Measurements from ENCODE around the gene TMEM184B.

DNA sequence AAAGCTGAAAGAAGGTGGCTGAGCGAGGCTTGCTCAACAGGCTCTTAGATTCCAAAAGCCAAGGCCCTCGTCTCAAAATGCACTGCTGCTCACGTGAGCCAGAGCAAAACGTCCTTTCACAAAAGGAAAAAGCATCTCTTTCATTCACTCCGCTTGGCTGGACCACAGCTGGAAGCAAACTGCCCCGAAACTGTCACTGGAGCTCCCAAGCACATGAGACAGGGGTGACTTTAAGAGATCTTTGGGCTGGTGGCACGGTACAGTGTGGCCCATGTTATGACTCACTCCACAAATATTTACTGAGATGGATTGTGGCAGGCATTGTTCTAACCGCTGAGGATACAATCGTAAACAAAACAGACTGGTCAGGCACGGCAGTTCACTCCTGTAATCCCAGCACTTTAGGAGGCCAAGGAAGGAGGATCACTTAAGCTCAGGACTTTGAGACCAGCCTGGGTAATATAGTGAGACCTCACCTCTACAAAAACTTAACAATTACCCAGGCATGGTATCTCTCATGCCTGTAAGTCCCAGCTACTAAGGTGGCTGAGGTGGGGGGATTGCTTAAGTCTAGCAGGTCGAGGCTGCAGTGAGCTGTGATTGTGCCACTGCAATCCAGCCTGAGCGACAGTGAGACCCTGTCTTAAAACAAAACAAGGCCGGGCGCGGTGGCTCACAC, 94.7 kb downstream of the TMEM184B start:
- TF ChIP-seq, protein P1, sequence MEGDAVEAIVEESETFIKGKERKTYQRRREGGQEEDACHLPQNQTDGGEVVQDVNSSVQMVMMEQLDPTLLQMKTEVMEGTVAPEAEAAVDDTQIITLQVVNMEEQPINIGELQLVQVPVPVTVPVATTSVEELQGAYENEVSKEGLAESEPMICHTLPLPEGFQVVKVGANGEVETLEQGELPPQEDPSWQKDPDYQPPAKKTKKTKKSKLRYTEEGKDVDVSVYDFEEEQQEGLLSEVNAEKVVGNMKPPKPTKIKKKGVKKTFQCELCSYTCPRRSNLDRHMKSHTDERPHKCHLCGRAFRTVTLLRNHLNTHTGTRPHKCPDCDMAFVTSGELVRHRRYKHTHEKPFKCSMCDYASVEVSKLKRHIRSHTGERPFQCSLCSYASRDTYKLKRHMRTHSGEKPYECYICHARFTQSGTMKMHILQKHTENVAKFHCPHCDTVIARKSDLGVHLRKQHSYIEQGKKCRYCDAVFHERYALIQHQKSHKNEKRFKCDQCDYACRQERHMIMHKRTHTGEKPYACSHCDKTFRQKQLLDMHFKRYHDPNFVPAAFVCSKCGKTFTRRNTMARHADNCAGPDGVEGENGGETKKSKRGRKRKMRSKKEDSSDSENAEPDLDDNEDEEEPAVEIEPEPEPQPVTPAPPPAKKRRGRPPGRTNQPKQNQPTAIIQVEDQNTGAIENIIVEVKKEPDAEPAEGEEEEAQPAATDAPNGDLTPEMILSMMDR (IDR thresholded peaks at IDR 0.05), result no peak
- no peak for TF ChIP-seq POLR2A (IDR thresholded peaks at IDR 0.05)

Measured in gastroesophageal sphincter (tissue), 3 donors.